Measurements from ENCODE around the gene TTLL12.

The TTLL12 gene

DNA sequence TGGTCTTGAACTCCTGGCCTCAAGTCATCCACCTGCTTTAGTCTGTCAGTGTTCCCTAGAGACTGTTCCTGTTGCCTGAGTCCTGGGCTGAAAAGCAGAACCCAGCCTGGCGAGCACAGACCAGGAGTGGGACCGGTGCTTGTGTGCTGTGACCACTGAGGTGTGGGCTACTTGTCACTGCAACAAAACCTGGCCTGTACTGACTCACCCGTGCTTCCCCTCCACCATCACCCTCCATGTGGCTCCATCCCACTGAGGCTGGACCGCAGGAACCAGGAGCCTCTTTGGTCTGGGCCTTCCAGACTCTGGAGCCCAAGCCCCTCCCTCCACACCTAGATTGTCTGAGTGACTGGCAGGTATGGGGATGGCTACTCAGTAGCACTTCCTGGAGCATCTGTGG lies 52.4 kb downstream of the TTLL12 start:
- Histone ChIP-seq H3K4me1 (peaks cover 0 to 18% (median 14%) of the 10 kb centered on the region in 4 donors), H3K27me3 (no peaks in the 10 kb centered on the region), H3K36me3 (peaks cover 14 to 85% (median 53%) of the 10 kb centered on the region in 3 donors), H3K9me3 (no peaks in the 10 kb centered on the region), H3K27ac (no peak overlapping the region), H3K4me3 (no peak overlapping the region)
- TF ChIP-seq, protein P1, sequence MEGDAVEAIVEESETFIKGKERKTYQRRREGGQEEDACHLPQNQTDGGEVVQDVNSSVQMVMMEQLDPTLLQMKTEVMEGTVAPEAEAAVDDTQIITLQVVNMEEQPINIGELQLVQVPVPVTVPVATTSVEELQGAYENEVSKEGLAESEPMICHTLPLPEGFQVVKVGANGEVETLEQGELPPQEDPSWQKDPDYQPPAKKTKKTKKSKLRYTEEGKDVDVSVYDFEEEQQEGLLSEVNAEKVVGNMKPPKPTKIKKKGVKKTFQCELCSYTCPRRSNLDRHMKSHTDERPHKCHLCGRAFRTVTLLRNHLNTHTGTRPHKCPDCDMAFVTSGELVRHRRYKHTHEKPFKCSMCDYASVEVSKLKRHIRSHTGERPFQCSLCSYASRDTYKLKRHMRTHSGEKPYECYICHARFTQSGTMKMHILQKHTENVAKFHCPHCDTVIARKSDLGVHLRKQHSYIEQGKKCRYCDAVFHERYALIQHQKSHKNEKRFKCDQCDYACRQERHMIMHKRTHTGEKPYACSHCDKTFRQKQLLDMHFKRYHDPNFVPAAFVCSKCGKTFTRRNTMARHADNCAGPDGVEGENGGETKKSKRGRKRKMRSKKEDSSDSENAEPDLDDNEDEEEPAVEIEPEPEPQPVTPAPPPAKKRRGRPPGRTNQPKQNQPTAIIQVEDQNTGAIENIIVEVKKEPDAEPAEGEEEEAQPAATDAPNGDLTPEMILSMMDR (IDR thresholded peaks at IDR 0.05), result no peak
- no peak for DNase-seq
- intact Hi-C loops (cut with DNase I; ENCODE audit: low total_unique reads), result no loop called here

GRCh38 chr22:43133401-43133800 lies 53.5 kb downstream of the TTLL12 start:
- peaks cover 0 to 18% (median 14%) of the 10 kb centered on the region in 4 donors for H3K4me1 ChIP-seq
- no peak overlapping the region for H3K27ac ChIP-seq
- H3K36me3 ChIP-seq, result peaks cover 11 to 74% (median 43%) of the 10 kb centered on the region in 3 donors
- intact Hi-C loops (cut with DNase I; ENCODE audit: low total_unique reads), result no loop called here
- no peaks in the 10 kb centered on the region for H3K27me3 ChIP-seq
- TF ChIP-seq, protein P1 (IDR thresholded peaks at IDR 0.05), result no peak
- no peaks in the 10 kb centered on the region for H3K9me3 ChIP-seq
- H3K4me3 ChIP-seq, result no peak overlapping the region
- DNase-seq, result no peak

DNA sequence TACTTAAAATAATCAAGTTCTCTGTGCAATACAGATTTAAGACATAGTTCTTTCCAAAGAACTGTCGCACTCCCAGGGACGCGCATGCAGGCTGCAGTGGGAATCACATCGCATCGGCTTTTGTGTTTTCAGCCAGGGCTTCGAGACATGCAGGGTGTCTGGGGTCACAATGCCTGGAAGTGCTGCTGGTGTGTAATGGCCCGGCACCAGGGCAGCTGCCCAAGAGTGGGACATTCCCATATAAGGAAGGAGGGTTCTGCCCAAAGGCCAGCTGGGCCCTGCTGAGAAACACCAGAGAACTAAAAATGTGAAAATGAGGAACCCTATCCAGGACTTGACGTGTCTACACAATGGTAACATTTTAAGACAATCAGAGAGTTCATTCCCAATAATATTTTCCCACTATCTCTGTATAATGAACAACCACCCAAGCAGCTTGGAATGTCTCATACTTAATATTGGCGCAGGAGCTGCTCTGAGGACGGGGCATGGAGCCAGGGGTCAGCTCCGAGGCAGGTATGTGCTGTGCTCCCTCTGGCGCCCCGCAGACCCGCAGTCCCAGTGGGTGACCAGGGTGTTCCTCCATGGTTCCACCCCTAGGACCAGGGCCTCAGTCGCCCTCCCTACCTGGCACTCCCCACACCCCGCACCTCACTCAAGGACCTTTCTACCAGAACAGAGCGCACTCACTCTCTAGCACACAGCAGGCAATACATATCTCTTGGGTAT lies 55.0 kb downstream of the TTLL12 start:
- peak overlapping the region; percentile 46 to 79 for H3K27ac ChIP-seq
- peak; percentile 57 to 83 for DNase-seq
- H3K9me3 ChIP-seq, result no peaks in the 10 kb centered on the region
- H3K4me1 ChIP-seq, result peaks cover 0 to 18% (median 14%) of the 10 kb centered on the region in 4 donors
- H3K36me3 ChIP-seq, result peaks cover 2 to 59% (median 31%) of the 10 kb centered on the region in 3 donors
- intact Hi-C loops (cut with DNase I; ENCODE audit: low total_unique reads), result no loop called here
- no peaks in the 10 kb centered on the region for H3K27me3 ChIP-seq
- TF ChIP-seq, protein P1 (IDR thresholded peaks at IDR 0.05), result no peak
- no peak overlapping the region for H3K4me3 ChIP-seq

DNA sequence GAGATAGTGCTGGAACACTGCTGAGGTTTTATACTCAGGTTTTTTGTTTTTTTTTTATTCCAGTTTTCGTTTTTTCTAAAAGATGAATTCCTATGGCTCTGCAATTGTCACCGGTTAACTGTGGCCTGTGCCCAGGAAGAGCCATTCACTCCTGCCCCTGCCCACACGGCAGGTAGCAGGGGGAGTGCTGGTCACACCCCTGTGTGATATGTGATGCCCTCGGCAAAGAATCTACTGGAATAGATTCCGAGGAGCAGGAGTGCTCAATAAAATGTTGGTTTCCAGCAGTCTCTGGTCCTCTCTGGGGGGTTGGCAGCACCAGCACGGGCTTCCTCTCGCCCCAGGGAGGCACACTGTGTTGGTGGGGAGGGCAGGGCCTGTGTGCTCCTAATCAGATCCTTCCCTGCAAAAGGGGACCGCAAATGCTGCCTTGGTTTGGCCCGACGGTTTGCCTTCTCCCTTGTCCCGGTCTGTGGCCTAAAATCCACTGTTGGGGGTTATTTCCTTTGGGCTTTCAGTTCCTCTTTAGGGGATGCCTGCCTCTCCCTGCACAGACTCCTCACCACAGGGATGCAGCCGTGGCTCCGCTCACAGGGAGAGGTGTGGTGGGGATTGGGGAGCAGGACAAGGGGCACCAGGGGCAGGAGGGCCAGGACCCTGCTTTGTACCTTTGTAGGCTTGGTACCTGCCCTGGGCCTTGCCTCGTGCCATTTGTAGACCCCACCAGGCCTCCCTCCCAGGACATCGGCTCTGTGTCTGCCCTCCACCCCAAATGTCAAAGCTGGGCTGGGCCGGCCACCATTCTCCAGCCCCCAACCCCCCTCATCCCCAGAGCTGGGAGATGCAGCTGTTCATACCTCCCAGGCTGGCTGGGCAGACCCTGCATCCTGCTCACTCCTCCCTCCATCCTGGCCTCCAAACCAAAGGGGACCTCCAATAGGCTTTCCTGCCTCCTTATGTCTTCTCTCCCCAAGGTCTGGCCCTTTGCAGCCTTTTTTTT lies 57.2 kb downstream of the TTLL12 start:
- Histone ChIP-seq H3K27me3 (no peaks in the 10 kb centered on the region), H3K27ac (no peak overlapping the region), H3K4me3 (no peak overlapping the region), H3K4me1 (peaks cover 0 to 18% (median 14%) of the 10 kb centered on the region in 4 donors), H3K9me3 (no peaks in the 10 kb centered on the region), H3K36me3 (peaks cover 0 to 37% (median 15%) of the 10 kb centered on the region in 3 donors)
- intact Hi-C loops (cut with DNase I; ENCODE audit: low total_unique reads), result no loop called here
- DNase-seq, result no peak
- TF ChIP-seq, protein P1 (IDR thresholded peaks at IDR 0.05), result no peak

DNA sequence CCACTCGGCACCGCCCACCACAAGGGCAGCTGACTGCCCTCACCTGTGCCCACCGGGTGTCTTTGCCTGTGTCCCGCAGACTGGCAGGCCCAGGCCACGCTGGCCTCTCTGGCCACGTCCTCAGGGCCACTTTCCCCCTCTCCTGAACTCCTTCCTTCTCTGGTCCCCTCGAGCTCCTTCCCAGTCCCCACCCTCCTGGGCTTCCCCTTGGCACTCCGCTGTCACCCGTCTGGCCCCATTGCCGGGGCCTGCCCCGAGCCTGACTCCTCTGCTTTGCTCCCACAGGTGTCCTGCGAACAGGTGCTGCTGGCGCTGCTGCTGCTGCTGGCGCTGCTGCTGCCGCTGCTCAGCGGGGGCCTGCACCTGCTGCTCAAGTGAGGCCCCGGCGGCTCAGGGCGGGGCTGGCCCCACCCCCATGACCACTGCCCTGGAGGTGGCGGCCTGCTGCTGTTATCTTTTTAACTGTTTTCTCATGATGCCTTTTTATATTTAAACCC lies 58.0 kb downstream of the TTLL12 start:
- Histone ChIP-seq H3K4me3 (no peak overlapping the region), H3K4me1 (peaks cover 0 to 18% (median 14%) of the 10 kb centered on the region in 4 donors), H3K27me3 (no peaks in the 10 kb centered on the region), H3K9me3 (no peaks in the 10 kb centered on the region), H3K27ac (no peak overlapping the region), H3K36me3 (peaks cover 0 to 29% (median 9%) of the 10 kb centered on the region in 3 donors)
- intact Hi-C loops (cut with DNase I; ENCODE audit: low total_unique reads), result no loop called here
- TF ChIP-seq, protein P1 (IDR thresholded peaks at IDR 0.05), result no peak
- DNase-seq, result no peak
